A673 (cell line): ENCODE data around the gene TRIM71. TPM values are rescaled to one million over a fixed set of nuclear protein-coding genes. Genes with fewer than 3 reads are reported as not detected.

Experiments used
- BruUV-seq: library from RNA; stranded (reverse); fragments of 400-500 nt; replicated peaks from 2 replicates; lab custom pipeline; 2021; lab: Mats Ljungman, UMichigan
- CTCF ChIA-PET: fragments of 300-600 bp; sonication (Branson Sonifier 250); formaldehyde crosslinking; loops from one replicate; lab custom pipeline; 2022; ENCODE audit warnings: antibody characterized with exemption; lab: Charles Lee
- POLR2A ChIA-PET: fragments of 300-600 bp; sonication (Branson Sonifier 250); formaldehyde crosslinking; loops from one replicate; lab custom pipeline; 2022; ENCODE audit warnings: antibody characterized with exemption; ENCODE audit not compliant: low non-redundant PET; lab: Charles Lee
- DNase-seq: peaks from one replicate; pipeline ENCODE4 v3.0.0-alpha.2; 2015; ENCODE audit warnings: low spot score
- H3K27ac ChIP-seq: fragments of 200-600 bp; sonication (generic); 2 replicates; pipeline ENCODE4 v1.5.1; 2016; ENCODE audit warnings: mixed run types, low read depth, mild to moderate bottlenecking, mixed read lengths, antibody characterized with exemption, low read length; ENCODE audit not compliant: poor library complexity, severe bottlenecking
- H3K27me3 ChIP-seq: fragments of 200-600 bp; sonication (generic); replicated peaks from 2 replicates; pipeline ENCODE4 v1.6.1; 2017; ENCODE audit warnings: mixed run types, low read depth, mild to moderate bottlenecking, mixed read lengths, antibody characterized with exemption, low read length; ENCODE audit not compliant: insufficient read depth, poor library complexity
- H3K36me3 ChIP-seq: fragments of 200-600 bp; sonication (generic); 2 replicates; pipeline ENCODE4 v1.6.1; 2016; ENCODE audit warnings: mixed run types, mild to moderate bottlenecking, mixed read lengths, antibody characterized with exemption, low read length; ENCODE audit not compliant: insufficient read depth, poor library complexity, severe bottlenecking
- H3K4me1 ChIP-seq: fragments of 200-600 bp; sonication (generic); 2 replicates; pipeline ENCODE4 v1.6.1; 2017; ENCODE audit warnings: mixed run types, mild to moderate bottlenecking, mixed read lengths, antibody characterized with exemption, low read length; ENCODE audit not compliant: insufficient read depth, poor library complexity, severe bottlenecking
- H3K4me3 ChIP-seq: fragments of 200-600 bp; sonication (generic); 2 replicates; pipeline ENCODE4 v1.5.1; 2016; ENCODE audit warnings: low read depth, mixed run types, mild to moderate bottlenecking, mixed read lengths, low read length; ENCODE audit not compliant: poor library complexity, severe bottlenecking
- H3K9me3 ChIP-seq: fragments of 200-600 bp; sonication (generic); 2 replicates; pipeline ENCODE4 v1.6.1; 2016; ENCODE audit warnings: mixed run types, low read depth, mild to moderate bottlenecking, mixed read lengths, antibody characterized with exemption, low read length; ENCODE audit not compliant: poor library complexity, severe bottlenecking
- EZH2 ChIP-seq: fragments of 200-600 bp; sonication (generic); IDR thresholded peaks from 2 replicates; pipeline ENCODE4 v1.6.1; 2017; ENCODE audit warnings: borderline replicate concordance, low read depth, mild to moderate bottlenecking, mixed read lengths, antibody characterized with exemption, low read length; ENCODE audit not compliant: poor library complexity, severe bottlenecking
- intact Hi-C: fragments of 100-400 bp; cut with micrococcal nuclease; formaldehyde crosslinking; loops from one replicate; pipeline ENCODE4 v1.10.0; 2022; ENCODE audit not compliant: unreplicated experiment
- total RNA-seq: library from RNA; stranded (reverse); gene quantifications from 2 replicates; pipeline ENCODE4 v1.2.3, GENCODE V29; 2021
- TF ChIP-seq, protein P1 (sequence below): fragments of 300-800, 200-600 bp; sonication (generic); conservative IDR thresholded peaks from 2 replicates; pipeline ENCODE4 v1.5.1; 2017; ENCODE audit warnings: low read depth, mild to moderate bottlenecking, antibody characterized with exemption, low read length, moderate library complexity, mixed read lengths

Gene TRIM71
- total RNA-seq, 1 experiment from 2014 or later = 0.30 TPM

DNA sequence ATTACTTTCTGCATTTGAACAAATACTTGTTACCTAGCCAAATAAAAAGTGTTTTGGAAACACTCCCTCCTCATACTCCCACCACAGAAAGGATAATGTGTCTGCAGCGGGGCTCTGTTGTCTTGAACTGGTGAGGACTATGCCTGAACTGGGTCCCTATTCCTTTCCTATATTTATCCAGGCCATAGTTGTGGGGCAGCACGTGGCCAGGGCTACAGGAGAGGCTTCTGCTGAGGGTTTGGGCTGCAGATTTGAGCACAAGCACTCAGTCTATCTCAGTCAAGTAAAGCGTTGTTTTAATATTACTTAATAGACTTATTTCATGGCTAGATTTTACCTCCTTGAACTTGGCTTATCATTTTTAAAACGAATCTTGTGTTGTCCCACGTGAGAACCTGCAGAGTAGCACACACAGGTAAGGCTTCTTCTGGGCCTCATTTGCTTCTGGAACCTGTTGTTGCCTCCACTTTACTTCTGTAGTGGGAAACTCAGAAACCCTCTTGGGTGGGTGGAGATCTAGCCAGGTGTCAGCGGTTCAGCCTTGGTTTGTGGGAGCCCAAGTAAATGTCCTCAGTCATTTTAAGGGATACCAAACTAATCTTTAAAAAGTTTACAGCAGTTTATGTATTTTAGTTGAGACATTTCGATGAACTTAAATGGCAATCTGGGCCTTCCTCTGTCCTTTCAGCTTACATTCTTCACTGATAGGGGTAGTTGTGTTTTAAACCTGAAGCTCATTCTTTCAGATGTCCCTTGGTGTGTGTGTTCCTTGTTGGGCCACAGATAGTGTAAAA is 51.1 kb downstream of the TRIM71 start:
- H3K9me3 ChIP-seq = no peaks in the 10 kb centered on the region
- TF ChIP-seq, protein P1, sequence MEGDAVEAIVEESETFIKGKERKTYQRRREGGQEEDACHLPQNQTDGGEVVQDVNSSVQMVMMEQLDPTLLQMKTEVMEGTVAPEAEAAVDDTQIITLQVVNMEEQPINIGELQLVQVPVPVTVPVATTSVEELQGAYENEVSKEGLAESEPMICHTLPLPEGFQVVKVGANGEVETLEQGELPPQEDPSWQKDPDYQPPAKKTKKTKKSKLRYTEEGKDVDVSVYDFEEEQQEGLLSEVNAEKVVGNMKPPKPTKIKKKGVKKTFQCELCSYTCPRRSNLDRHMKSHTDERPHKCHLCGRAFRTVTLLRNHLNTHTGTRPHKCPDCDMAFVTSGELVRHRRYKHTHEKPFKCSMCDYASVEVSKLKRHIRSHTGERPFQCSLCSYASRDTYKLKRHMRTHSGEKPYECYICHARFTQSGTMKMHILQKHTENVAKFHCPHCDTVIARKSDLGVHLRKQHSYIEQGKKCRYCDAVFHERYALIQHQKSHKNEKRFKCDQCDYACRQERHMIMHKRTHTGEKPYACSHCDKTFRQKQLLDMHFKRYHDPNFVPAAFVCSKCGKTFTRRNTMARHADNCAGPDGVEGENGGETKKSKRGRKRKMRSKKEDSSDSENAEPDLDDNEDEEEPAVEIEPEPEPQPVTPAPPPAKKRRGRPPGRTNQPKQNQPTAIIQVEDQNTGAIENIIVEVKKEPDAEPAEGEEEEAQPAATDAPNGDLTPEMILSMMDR = no peak
- no peak for DNase-seq
- CTCF ChIA-PET = no interaction called here
- H3K27me3 ChIP-seq = no peaks in the 10 kb centered on the region
- no peak overlapping the region for H3K27ac ChIP-seq
- no peaks in the 10 kb centered on the region for H3K36me3 ChIP-seq
- POLR2A ChIA-PET = no interaction called here
- intact Hi-C loops = no loop called here
- no peak overlapping the region for H3K4me3 ChIP-seq
- no peaks in the 10 kb centered on the region for H3K4me1 ChIP-seq
- no TSS peak for BruUV-seq

DNA sequence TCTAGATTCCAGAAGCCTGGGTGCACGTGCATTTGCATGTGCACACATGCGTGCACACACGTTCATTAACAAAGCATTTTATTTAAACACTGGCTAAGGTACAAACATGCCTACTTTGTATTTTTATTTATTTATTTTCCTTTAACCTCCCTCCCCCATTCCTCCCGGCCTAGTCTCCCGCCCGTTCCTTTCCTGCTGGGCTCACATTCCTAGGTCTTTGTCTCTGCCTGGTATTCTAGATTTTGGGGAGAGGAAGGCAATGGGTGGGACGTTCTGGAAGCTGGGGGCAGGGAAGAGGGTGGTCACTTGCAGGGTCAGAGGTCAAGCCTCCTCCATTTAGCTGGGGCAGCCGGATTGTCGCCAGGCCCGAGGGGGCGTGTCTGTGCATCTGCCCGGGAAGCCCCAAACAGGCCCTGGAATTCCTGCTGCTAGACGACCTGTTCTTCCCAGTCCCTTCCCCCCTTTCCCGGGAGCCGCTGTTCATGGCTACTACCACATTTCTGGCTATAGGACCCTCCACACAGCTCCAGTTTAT is 51.8 kb downstream of the TRIM71 start:
- Histone ChIP-seq H3K4me1 (no peaks in the 10 kb centered on the region), H3K9me3 (no peaks in the 10 kb centered on the region), H3K36me3 (no peaks in the 10 kb centered on the region), H3K27me3 (no peaks in the 10 kb centered on the region), H3K27ac (no peak overlapping the region), H3K4me3 (no peak overlapping the region)
- no TSS peak for BruUV-seq
- no peak for TF ChIP-seq EZH2
- TF ChIP-seq, protein P1 = no peak
- ChIA-PET POLR2A (no interaction called here), CTCF (no interaction called here)
- intact Hi-C loops = no loop called here
- no peak for DNase-seq

DNA sequence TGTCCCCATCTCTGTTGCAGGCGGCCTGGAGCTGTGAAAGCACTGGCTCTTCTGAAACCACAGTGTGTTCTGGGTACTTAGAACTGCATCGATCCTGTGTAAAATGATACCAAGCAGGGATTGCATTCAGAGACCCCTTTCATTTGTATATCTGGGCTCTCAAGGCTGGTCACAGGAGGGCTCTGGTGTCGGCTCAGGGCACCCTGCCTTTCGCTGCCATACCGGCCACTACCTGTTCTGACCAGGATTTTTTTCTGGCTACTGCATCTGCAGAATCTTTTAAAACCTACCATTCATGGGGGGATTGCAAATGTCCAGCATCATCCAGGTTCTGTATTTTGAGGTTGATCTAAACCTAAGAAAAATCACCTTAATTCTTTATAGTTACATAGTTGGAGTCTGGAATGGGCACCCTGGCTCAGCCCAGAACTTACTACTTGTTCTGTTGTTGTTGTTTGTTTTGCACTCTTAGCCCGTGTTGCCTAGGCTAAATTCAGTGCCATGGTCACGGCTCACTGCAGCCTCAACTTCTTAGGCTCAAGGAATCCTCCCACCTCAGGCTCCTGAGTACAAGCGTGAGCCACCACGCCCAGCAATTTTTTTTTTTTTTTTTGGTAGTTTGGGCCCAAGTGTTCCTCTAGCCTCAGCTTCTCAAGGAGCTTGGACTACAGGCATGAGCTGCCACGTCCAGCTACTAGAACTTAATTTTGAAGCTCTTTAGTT is 52.7 kb downstream of the TRIM71 start:
- no TSS peak for BruUV-seq
- no peak for DNase-seq
- no peaks in the 10 kb centered on the region for H3K36me3 ChIP-seq
- CTCF ChIA-PET = no interaction called here
- no peaks in the 10 kb centered on the region for H3K4me1 ChIP-seq
- no peak for TF ChIP-seq EZH2
- TF ChIP-seq, protein P1 = no peak
- H3K9me3 ChIP-seq = no peaks in the 10 kb centered on the region
- H3K4me3 ChIP-seq = no peak overlapping the region
- intact Hi-C loops = no loop called here
- POLR2A ChIA-PET = no interaction called here
- no peak overlapping the region for H3K27ac ChIP-seq
- no peaks in the 10 kb centered on the region for H3K27me3 ChIP-seq
